Measurements from ENCODE around the gene NR2E3.

Gene NR2E3

GRCh38 chr15:71776304-71776703 is 34.0 kb upstream of the NR2E3 start:
- ATAC-seq (ENCODE audit: insufficient read depth, low read depth) (no peak), DNase-seq (no peak)
- H3K27me3 ChIP-seq (ENCODE audit: insufficient read depth, low read length, poor library complexity) = no peaks in the 10 kb centered on the region
- no peaks in the 10 kb centered on the region for H3K4me1 ChIP-seq (ENCODE audit: insufficient read depth, low read length)
- no peak overlapping the region for H3K9ac ChIP-seq (ENCODE audit: low read depth, low read length)
- H3K9me3 ChIP-seq (ENCODE audit: insufficient read depth, low read length, severe bottlenecking) = no peaks in the 10 kb centered on the region
- TF ChIP-seq CTCF (IDR thresholded peaks at IDR 0.05; ENCODE audit: borderline replicate concordance, extremely low read depth, low read length, poor library complexity, severe bottlenecking) = no peak
- TF ChIP-seq EZH2 (IDR thresholded peaks at IDR 0.05; ENCODE audit: borderline replicate concordance, low read depth, low read length, severe bottlenecking) = no peak
- H3K4me3 ChIP-seq (ENCODE audit: low read depth in 1 of 2, low read length in 2 of 2) = no peak overlapping the region
- no peaks in the 10 kb centered on the region for H3K79me2 ChIP-seq (ENCODE audit: insufficient read depth, low read length)
- no peaks in the 10 kb centered on the region for H4K20me1 ChIP-seq (ENCODE audit: insufficient read depth, low read length)
- no peak overlapping the region for H3K4me2 ChIP-seq (ENCODE audit: insufficient read depth, low read length)
- H3K36me3 ChIP-seq (ENCODE audit: insufficient read depth, low read length) = no peaks in the 10 kb centered on the region
- no peak overlapping the region for H3K27ac ChIP-seq (ENCODE audit: low read length)
- H2AFZ ChIP-seq (ENCODE audit: low read depth, low read length) = no peak overlapping the region

- peaks cover 2% of the 10 kb centered on the region for H3K27me3 ChIP-seq (ENCODE audit: insufficient read depth, low read length, poor library complexity)
- TF ChIP-seq CTCF (IDR thresholded peaks at IDR 0.05; ENCODE audit: borderline replicate concordance, extremely low read depth, low read length, poor library complexity, severe bottlenecking) (no peak), EZH2 (IDR thresholded peaks at IDR 0.05; ENCODE audit: borderline replicate concordance, low read depth, low read length, severe bottlenecking) (no peak)
- no peaks in the 10 kb centered on the region for H3K9me3 ChIP-seq (ENCODE audit: insufficient read depth, low read length, severe bottlenecking)
- no peak overlapping the region for H3K27ac ChIP-seq (ENCODE audit: low read length)
- no peaks in the 10 kb centered on the region for H3K36me3 ChIP-seq (ENCODE audit: insufficient read depth, low read length)
- no peak overlapping the region for H2AFZ ChIP-seq (ENCODE audit: low read depth, low read length)
- DNase-seq (no peak), ATAC-seq (ENCODE audit: insufficient read depth, low read depth) (no peak)
- no peaks in the 10 kb centered on the region for H4K20me1 ChIP-seq (ENCODE audit: insufficient read depth, low read length)
- H3K4me3 ChIP-seq (ENCODE audit: low read depth in 1 of 2, low read length in 2 of 2) = no peak overlapping the region
- no peaks in the 10 kb centered on the region for H3K79me2 ChIP-seq (ENCODE audit: insufficient read depth, low read length)
- H3K9ac ChIP-seq (ENCODE audit: low read depth, low read length) = no peak overlapping the region
- H3K4me1 ChIP-seq (ENCODE audit: insufficient read depth, low read length) = no peaks in the 10 kb centered on the region
- no peak overlapping the region for H3K4me2 ChIP-seq (ENCODE audit: insufficient read depth, low read length)
These were observed 33.0 kb upstream of the NR2E3 start for GRCh38 chr15:71777216-71777943.

- DNase-seq (no peak), ATAC-seq (ENCODE audit: insufficient read depth, low read depth) (no peak)
- Histone ChIP-seq H3K27me3 (ENCODE audit: insufficient read depth, low read length, poor library complexity) (peaks cover 2% of the 10 kb centered on the region), H3K4me1 (ENCODE audit: insufficient read depth, low read length) (no peaks in the 10 kb centered on the region), H3K4me2 (ENCODE audit: insufficient read depth, low read length) (no peak overlapping the region), H3K9ac (ENCODE audit: low read depth, low read length) (no peak overlapping the region), H3K27ac (ENCODE audit: low read length) (no peak overlapping the region), H3K36me3 (ENCODE audit: insufficient read depth, low read length) (no peaks in the 10 kb centered on the region), H2AFZ (ENCODE audit: low read depth, low read length) (no peak overlapping the region), H3K79me2 (ENCODE audit: insufficient read depth, low read length) (no peaks in the 10 kb centered on the region), H3K9me3 (ENCODE audit: insufficient read depth, low read length, severe bottlenecking) (no peaks in the 10 kb centered on the region), H3K4me3 (ENCODE audit: low read depth in 1 of 2, low read length in 2 of 2) (no peak overlapping the region), H4K20me1 (ENCODE audit: insufficient read depth, low read length) (no peaks in the 10 kb centered on the region)
- TF ChIP-seq EZH2 (IDR thresholded peaks at IDR 0.05; ENCODE audit: borderline replicate concordance, low read depth, low read length, severe bottlenecking) (no peak), CTCF (IDR thresholded peaks at IDR 0.05; ENCODE audit: borderline replicate concordance, extremely low read depth, low read length, poor library complexity, severe bottlenecking) (no peak)
These were observed 31.1 kb upstream of the NR2E3 start for GRCh38 chr15:71779073-71779797.
